Kidney capillary endothelial cell (primary cell): ENCODE data around the gene CLEC4M.

Experiments used
- DNase-seq: peaks from one replicate; pipeline ENCODE4 v3.0.0-alpha.2; 2018; ENCODE audit warnings: low spot score

CLEC4M gene

GRCh38 chr19:7762719-7763293, at the start of gene CLEC4M:
Gene CLEC4M, plus strand, starts transcription at chr19:7763243. Its CDS starts 24 bp downstream, at chr19:7763267.
- DNase-seq = no peak

- no peak for DNase-seq
Observed at GRCh38 chr19:7715671-7716070, 47.4 kb upstream of the CLEC4M start.

- no peak for DNase-seq
Observed at GRCh38 chr19:7716762-7717161, 46.3 kb upstream of the CLEC4M start.

GRCh38 chr19:7718668-7719067, 44.4 kb upstream of the CLEC4M start:
- DNase-seq = no peak

GRCh38 chr19:7720351-7720750, 42.7 kb upstream of the CLEC4M start:
- DNase-seq = no peak

- DNase-seq = no peak
Observed at GRCh38 chr19:7722231-7722651, 40.8 kb upstream of the CLEC4M start.

GRCh38 chr19:7725791-7726190, 37.3 kb upstream of the CLEC4M start:
- DNase-seq = no peak

GRCh38 chr19:7729211-7729610, 33.8 kb upstream of the CLEC4M start:
- DNase-seq = no peak

GRCh38 chr19:7729831-7730285, 33.2 kb upstream of the CLEC4M start:
- no peak for DNase-seq

- DNase-seq = no peak
Observed at GRCh38 chr19:7730286-7731217, 32.5 kb upstream of the CLEC4M start.

- DNase-seq = no peak
Observed at GRCh38 chr19:7731218-7731595, 31.8 kb upstream of the CLEC4M start.

- DNase-seq = no peak
Observed at GRCh38 chr19:7731615-7732014, 31.4 kb upstream of the CLEC4M start.

- no peak for DNase-seq
Observed at GRCh38 chr19:7732045-7732444, 31.0 kb upstream of the CLEC4M start, which contains the start of gene CLEC4G. Gene CLEC4G, minus strand, starts transcription at chr19:7732110. Its CDS starts 8 bp downstream, at chr19:7732102.

GRCh38 chr19:7733376-7733775, 29.7 kb upstream of the CLEC4M start:
- no peak for DNase-seq

GRCh38 chr19:7734220-7735203, 28.5 kb upstream of the CLEC4M start:
- DNase-seq = no peak

- no peak for DNase-seq
Observed at GRCh38 chr19:7736148-7736547, 26.9 kb upstream of the CLEC4M start.

GRCh38 chr19:7737215-7737614, 25.8 kb upstream of the CLEC4M start:
- no peak for DNase-seq

GRCh38 chr19:7738023-7738422, 25.0 kb upstream of the CLEC4M start:
- no peak for DNase-seq

- no peak for DNase-seq
Observed at GRCh38 chr19:7739211-7739755, 23.8 kb upstream of the CLEC4M start.

GRCh38 chr19:7739801-7740681, 23.0 kb upstream of the CLEC4M start:
- DNase-seq = no peak

GRCh38 chr19:7740682-7741054, 22.4 kb upstream of the CLEC4M start:
- DNase-seq = no peak
